Breast epithelium (tissue), 3 donors: ENCODE data around the gene TNFRSF25.

Experiments
- CTCF ChIP-seq, 3 donors: fragments of 450-650 bp; IDR thresholded peaks; one replicate each; pipeline ENCODE4 v1.5.1; 2016 to 2017; ENCODE audit warnings: antibody characterized with exemption in 3 of 3, mild to moderate bottlenecking in 3 of 3, moderate library complexity in 3 of 3
- POLR2AphosphoS5 ChIP-seq, 3 donors: sonication (generic); formaldehyde crosslinking; IDR thresholded peaks; one replicate each; pipeline ENCODE4 v1.6.1; 2017; ENCODE audit warnings: antibody characterized with exemption in 3 of 3

GRCh38 chr1:6473974-6474814 lies 8.2 kb upstream of the TNFRSF25 start:
- TF ChIP-seq POLR2AphosphoS5 (IDR thresholded peaks at IDR 0.05) (no peak), CTCF (IDR thresholded peaks at IDR 0.05) (no peak)
